NCI-H526 (cell line): Measurements from ENCODE around the gene FHIT.

ENCODE experiments used
- DNase-seq, 2 experiments: peaks; one replicate each; lab custom pipeline; 2025; lab: John Stamatoyannopoulos, UW

The FHIT gene

GRCh38 chr3:60102154-60102553 is 1149.1 kb downstream of the FHIT start:
- DNase-seq, result no peak

DNA sequence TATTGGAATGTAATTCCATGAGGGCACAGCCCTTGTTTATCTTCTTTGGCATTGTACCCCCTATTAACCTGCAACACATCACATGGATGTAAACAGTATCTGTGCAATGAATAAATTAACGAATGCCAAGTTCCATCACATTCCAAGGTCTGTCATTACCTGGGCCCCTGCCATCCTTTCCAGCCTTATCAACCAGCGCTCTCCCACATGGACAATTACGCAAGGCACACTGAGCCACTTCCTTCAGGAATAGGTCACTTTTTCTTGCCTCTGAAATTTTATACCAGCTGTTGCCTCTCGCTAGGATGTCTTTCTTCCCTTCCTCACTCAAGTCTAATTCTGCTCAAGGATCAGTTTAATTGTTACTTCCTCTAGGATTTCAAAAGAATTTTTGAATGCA is 1149.6 kb downstream of the FHIT start:
- DNase-seq, result no peak

DNA sequence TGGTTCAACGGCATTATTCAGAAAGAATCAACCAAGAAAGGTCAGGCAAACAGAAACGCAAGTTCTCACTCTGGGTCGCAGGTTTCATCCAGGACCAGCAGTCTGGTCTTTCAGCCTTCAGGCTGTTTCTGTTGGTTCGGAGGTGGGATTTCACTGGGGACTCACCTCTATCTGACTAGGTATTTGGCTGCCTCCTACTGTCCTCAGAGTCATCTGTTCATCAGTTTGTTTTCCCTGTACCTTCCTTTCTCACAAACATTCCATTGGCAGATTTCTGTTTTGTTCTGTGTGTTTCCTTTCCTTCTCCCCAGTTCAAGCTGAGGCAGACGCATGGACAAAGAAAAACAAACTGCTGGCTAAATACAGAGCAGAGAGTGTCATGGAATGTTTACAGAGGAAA is 1154.8 kb downstream of the FHIT start:
- no peak for DNase-seq

DNA sequence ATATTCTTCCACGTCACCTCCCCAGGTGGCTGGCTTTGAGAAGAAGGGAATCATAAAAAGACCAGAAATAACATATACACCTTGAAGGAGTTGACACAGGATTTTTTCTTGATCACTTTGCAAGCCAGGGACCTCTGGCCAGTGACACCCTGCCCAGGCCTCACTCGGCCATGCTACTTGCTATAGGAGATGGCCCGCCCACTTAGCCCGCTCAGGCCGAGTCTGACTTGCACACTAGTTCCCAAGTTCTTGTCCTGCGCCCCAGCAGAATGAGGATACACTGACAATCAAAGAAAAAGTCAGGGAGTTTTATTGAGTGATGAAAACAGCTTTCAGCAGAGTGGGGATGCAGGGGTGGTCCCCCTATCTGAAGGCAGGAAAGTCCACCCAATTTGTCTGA is 1155.3 kb downstream of the FHIT start:
- no peak for DNase-seq

GRCh38 chr3:60095516-60095915 is 1155.7 kb downstream of the FHIT start:
- no peak for DNase-seq

DNA sequence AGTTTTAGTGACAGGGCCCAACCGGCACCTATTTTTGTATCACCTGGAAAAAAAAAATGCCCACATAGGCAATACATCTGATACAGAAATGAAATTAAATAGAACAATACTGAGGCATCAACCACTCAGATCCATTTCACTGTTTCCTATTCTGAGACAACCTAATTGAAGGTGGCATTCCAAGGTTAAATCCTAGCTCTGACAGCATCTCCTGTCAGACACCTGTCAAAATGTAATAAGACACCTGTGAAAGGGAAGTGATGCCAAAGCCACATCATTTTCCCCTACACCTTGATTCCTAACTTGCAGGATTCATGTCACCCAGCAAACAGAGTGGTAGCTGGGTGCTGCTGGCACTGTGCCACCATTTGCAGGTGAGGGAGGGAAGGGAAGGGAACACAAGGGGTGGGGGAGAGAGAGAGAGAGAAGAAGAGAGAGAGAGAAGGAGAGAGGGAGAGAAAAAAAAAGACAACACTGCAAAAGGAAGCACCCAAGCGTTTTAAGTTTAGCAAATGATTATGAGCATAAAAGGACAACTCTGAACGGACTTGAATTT is 1156.8 kb downstream of the FHIT start:
- peak; percentile 12 to 15 for DNase-seq

GRCh38 chr3:60090548-60090947 is 1160.7 kb downstream of the FHIT start:
- DNase-seq, result no peak

GRCh38 chr3:60086811-60087210 is 1164.4 kb downstream of the FHIT start:
- DNase-seq, result no peak

DNA sequence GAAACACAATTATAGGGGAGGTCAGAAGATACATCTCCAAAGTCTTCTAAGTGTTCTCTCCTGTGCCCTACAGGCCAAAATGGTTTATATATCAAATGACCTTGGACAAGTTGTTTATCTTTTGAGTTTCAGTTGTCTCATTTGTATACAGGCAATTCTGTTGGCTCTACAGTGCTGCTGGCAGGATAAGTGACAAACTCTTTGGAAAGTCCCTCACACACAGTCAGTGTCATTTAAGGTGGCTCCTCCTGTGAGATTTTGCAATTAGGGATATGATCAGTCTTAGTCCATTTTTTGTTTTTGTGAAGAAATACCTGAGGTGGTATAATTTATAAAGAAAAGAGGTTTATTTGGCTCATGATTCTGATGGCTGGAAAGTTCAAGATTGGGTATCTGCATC is 1165.6 kb downstream of the FHIT start:
- no peak for DNase-seq

- no peak for DNase-seq
These were observed 1169.7 kb downstream of the FHIT start for GRCh38 chr3:60081381-60082095.

GRCh38 chr3:60080648-60081047 is 1170.6 kb downstream of the FHIT start:
- DNase-seq, result no peak

- no peak for DNase-seq
These were observed 1172.2 kb downstream of the FHIT start for GRCh38 chr3:60079076-60079475.

GRCh38 chr3:60076331-60076730 is 1174.9 kb downstream of the FHIT start:
- DNase-seq, result no peak

- DNase-seq, result no peak
These were observed 1177.3 kb downstream of the FHIT start for GRCh38 chr3:60073942-60074341.

- no peak for DNase-seq
These were observed 1178.0 kb downstream of the FHIT start for GRCh38 chr3:60073228-60073627.

- no peak for DNase-seq
These were observed 1180.9 kb downstream of the FHIT start for GRCh38 chr3:60070366-60070765.

DNA sequence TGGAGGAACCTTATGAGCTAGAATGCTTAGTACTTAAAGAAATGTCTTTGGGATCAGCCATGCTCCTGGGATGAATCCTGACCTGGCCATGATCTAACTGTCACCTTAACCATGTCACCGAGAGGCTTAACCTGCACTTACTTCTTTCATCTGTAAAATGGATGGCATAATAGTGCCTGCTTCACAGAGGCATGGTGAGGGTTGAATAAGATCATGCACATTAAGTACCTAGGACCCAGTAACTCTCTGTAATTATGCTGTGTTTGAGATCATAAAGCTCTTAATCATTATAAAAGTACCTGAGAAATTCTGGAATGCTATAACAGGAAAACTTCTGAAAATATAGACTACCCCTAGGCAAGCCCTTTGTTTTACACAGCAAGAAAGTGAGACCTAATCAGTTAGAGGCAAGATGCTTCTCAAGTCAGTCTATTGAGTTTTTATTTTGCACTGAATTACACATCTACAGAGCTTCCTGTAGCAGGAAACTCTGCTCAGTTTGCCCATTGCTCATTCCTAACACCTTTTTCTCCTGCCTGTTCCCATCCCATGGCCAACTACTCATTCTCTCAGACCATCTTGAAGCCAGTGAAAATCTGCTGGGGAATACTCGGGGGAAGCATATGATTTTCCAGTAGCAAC is 1185.9 kb downstream of the FHIT start:
- DNase-seq, result no peak

DNA sequence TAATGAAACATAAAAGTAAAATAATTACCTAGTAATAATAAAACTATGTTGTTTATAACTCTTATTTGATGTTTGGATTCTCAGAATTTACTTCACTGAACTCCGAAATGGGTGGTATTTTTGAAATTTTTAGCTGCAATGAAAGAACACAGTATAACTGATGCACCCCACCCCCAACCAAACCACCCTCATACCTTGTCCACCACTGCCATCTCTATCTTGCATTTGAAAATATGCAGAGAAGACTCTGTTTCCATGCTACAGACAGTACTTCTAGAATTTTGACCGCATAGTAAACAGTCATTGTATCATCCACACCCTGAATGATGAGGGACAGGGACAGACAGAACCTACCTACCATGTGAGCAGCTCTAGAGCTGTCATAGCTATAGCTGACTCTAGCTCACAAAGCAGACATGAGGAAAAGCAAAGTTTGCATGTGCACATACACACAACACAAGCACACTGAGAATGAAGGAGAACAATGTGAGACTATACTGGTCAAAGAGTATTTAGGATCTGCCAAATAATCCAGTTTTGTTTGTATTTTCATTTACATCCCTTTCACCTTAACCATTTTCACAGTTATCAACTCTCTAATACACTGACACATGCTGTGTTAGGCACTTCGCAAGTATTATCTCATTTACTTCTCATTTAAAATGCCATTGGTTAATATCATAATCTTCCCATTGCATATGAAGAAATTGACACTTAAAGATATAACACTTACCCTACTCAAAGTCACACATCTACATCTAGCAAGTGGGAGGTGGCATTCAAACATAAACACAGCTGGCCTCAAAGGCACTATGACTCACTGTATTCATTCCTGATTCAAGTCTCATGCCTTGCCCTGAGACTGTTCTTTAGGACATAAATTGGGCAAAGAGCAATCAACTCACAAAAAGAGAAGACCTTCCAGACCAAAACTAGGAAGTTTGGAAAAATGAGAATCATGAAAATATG is 1186.8 kb downstream of the FHIT start:
- DNase-seq, result no peak

- no peak for DNase-seq
These were observed 1194.8 kb downstream of the FHIT start for GRCh38 chr3:60056404-60056803.

DNA sequence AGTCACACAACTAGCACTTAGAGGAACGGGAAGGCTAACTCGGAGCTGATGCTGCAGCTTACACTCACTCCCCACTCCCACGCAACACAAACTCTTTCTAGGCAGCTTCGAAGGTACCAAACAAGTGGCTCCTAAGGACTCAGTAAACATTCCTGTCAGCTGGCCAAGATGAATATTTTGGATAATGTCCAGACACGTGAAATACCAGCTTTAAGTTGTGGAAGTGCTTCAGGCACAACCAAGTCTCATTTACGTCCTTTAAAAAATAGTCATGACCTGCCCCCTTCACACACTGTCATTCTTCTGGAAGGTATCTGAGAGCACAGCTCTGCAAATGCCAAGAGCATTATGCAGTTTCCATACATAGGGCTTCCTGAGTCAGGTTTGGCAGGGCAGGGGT is 1195.5 kb downstream of the FHIT start:
- no peak for DNase-seq

DNA sequence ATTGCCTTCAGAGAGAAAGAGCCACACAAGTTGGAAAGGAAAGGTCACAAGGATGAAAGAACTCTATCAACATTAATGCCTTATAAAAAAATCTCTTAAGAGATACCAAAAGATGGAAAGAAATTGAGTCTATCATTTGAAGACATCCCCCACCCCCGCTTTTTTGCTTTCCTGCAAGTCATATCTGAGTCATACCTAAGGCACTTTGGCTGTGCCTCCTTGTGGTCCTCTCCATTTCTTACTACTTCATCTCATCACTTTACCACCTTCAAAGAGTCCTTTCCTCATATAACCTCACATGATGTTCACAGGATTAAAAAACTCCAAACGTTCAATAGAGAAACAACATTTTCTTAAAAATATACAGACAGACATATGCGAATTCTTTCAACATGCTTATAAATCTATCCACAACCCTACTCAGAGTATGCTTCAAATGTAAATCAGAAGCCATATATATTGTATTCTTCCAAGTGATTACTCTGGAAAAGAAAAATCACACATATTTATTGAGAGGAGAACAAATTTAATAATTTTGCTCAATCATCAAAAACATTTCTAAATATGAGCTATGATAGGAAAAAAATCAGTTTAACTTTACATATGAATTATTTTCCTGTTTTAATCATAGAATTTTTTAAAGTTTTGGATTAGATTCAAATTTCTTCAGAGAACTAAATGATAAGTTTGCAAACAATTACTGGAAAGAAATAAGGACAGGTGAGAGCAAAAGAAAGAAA is 1197.6 kb downstream of the FHIT start:
- DNase-seq, result no peak

DNA sequence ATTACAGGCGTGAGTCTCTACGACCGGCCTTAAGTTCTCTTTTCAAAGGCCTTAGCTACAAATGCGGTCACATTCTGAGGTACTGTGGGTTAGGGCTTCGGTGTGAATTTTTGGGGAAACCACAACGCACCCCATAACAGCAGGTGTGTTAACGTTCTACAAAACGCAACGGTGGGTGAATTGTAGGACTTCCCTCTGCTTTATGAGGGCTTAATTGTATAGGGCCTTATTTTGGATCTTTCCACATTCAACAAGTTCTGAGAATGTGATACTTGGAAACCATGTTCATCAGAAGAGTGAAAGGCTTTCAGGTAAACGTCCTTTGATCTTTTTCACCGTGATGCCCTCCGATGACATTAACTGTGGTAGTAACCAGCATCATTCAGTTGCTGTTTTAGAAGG is 1202.8 kb downstream of the FHIT start:
- no peak for DNase-seq
